ENCODE measurements around the gene BTBD10. TPM values are rescaled to one million over a fixed set of nuclear protein-coding genes. Genes with fewer than 3 reads are reported as not detected.

BTBD10 gene
- total and polyA plus RNA-seq, 12 donors: 9.3 to 39.8 (median 21.9) TPM

GRCh38 chr11:13468750-13469149 is 5.7 kb upstream of the BTBD10 start:
- H3K36me3 ChIP-seq (replicated peaks in 1 of 2): no peaks in the 10 kb centered on the region
- WGBS, 4 donors: 63 to 68% (median 65%) methylated on average over 5 of the region's 5 CpGs
- no peak overlapping the region for H3K27ac ChIP-seq
- DNase-seq: no peak
- H3K4me3 ChIP-seq: no peak overlapping the region
- no peaks in the 10 kb centered on the region for H3K27me3 ChIP-seq
- H3K9me3 ChIP-seq (replicated peaks in 1 of 3): no peaks in the 10 kb centered on the region
- intact Hi-C loops (cut with DNase I): loop anchor here in 1 of 2 donors (10.0 kb wide), 1 partner anchor 114 kb away; no protein-coding TSS in a partner anchor
- TF ChIP-seq, protein P1, sequence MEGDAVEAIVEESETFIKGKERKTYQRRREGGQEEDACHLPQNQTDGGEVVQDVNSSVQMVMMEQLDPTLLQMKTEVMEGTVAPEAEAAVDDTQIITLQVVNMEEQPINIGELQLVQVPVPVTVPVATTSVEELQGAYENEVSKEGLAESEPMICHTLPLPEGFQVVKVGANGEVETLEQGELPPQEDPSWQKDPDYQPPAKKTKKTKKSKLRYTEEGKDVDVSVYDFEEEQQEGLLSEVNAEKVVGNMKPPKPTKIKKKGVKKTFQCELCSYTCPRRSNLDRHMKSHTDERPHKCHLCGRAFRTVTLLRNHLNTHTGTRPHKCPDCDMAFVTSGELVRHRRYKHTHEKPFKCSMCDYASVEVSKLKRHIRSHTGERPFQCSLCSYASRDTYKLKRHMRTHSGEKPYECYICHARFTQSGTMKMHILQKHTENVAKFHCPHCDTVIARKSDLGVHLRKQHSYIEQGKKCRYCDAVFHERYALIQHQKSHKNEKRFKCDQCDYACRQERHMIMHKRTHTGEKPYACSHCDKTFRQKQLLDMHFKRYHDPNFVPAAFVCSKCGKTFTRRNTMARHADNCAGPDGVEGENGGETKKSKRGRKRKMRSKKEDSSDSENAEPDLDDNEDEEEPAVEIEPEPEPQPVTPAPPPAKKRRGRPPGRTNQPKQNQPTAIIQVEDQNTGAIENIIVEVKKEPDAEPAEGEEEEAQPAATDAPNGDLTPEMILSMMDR (IDR thresholded peaks at IDR 0.05): no peak
- no peak for TF ChIP-seq POLR2A (IDR thresholded peaks at IDR 0.05)
- H3K4me1 ChIP-seq (replicated peaks in 1 of 2): peaks cover 2 to 5% of the 10 kb centered on the region in 2 donors

GRCh38 chr11:13465909-13466371 is 2.9 kb upstream of the BTBD10 start:
- Histone ChIP-seq H3K27me3 (no peaks in the 10 kb centered on the region), H3K4me1 (replicated peaks in 1 of 2) (peaks cover 8 to 21% of the 10 kb centered on the region in 2 donors), H3K9me3 (replicated peaks in 1 of 3) (no peaks in the 10 kb centered on the region), H3K27ac (no peak overlapping the region), H3K36me3 (replicated peaks in 1 of 2) (no peaks in the 10 kb centered on the region), H3K4me3 (no peak overlapping the region)
- peak in 2 of 7 donors; percentile 12 to 23 for DNase-seq
- intact Hi-C loops (cut with DNase I): loop anchor here in 1 of 2 donors (10.0 kb wide), 1 partner anchor 111 kb away; no protein-coding TSS in a partner anchor
- TF ChIP-seq POLR2A (IDR thresholded peaks at IDR 0.05): no peak
- TF ChIP-seq, protein P1 (IDR thresholded peaks at IDR 0.05): peak; percentile 27 to 62 (median 48)
- 3 to 6% (median 5%) methylated on average over 6 of the region's 6 CpGs for WGBS, 4 donors

DNA sequence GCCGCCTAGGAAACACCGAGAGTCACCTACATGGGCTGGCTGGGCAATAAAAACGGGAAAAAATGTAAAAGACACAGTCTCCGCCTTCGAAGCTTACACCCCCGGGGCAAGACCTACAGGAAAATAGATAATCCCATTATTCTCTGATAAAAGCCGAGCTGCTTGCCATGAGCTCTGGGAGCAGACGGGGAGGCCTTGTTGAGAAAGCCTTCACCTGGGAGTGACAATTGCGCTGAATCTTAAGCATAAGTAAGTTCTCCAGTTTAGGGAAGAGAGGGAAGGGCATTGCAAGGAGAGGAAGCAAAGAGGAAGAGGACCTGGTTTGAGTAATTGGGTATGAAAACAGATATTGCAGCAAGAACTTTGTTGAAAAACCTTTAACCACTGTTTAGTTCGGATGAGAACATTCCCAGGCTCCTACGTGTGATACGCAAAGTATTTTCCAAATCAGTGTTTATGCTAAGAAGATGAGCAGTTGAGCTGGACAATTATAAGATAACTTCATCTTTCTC is 813 bp upstream of the BTBD10 start:
- WGBS, 4 donors: 28 to 31% (median 28%) methylated on average over 12 of the region's 12 CpGs
- no peak for DNase-seq
- H3K4me1 ChIP-seq (replicated peaks in 1 of 2): peaks cover 8 to 21% of the 10 kb centered on the region in 2 donors
- no peaks in the 10 kb centered on the region for H3K9me3 ChIP-seq (replicated peaks in 1 of 3)
- intact Hi-C loops (cut with DNase I): loop anchor here in 1 of 2 donors (10.0 kb wide), 1 partner anchor 109 kb away; no protein-coding TSS in a partner anchor
- H3K4me3 ChIP-seq: peak overlapping the region; percentile 2 to 86 (median 73)
- peak overlapping the region; percentile 39 to 95 (median 78) for H3K27ac ChIP-seq
- TF ChIP-seq, protein P1 (IDR thresholded peaks at IDR 0.05): no peak
- TF ChIP-seq POLR2A (IDR thresholded peaks at IDR 0.05): no peak
- no peaks in the 10 kb centered on the region for H3K36me3 ChIP-seq (replicated peaks in 1 of 2)
- no peaks in the 10 kb centered on the region for H3K27me3 ChIP-seq

DNA sequence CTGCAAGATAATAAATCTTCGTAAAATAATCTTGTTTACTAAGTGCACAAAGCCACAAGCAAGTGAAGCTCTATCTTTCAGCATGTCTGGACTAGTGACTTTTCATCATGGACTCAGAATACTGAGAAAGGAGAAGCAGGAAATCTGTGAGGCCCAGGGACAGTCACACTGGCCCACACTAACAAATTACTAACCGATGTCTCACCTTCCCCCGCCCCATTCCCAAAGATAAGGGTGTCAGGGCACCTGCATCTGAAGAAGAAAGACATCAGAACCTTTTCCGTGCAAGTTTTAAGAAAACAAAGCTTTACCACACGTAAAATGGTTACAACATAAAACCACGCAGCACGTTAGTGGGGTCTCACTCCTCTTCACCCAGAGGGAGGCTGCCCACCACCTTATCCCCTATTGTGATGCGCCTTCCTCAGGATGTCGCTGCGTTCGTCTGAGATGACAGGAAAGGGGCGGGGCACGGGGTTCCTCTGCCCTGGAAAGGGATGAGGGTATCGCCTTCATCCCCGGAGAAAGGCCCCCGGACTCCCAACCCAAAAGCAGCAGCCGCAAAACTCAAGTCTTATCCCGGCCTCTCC is 616 bp downstream of the BTBD10 start:
- H3K9me3 ChIP-seq (replicated peaks in 1 of 3): no peaks in the 10 kb centered on the region
- no peak for TF ChIP-seq POLR2A (IDR thresholded peaks at IDR 0.05)
- TF ChIP-seq, protein P1 (IDR thresholded peaks at IDR 0.05): no peak
- intact Hi-C loops (cut with DNase I): loop anchor here in 1 of 2 donors (10.0 kb wide), 1 partner anchor 108 kb away; no protein-coding TSS in a partner anchor
- peaks cover 8 to 21% of the 10 kb centered on the region in 2 donors for H3K4me1 ChIP-seq (replicated peaks in 1 of 2)
- H3K27ac ChIP-seq: peak overlapping the region; percentile 68 to 95 (median 78)
- DNase-seq: peak; percentile 55 to 86 (median 75)
- H3K27me3 ChIP-seq: no peaks in the 10 kb centered on the region
- H3K36me3 ChIP-seq (replicated peaks in 1 of 2): no peaks in the 10 kb centered on the region
- WGBS, 4 donors: 1 to 2% (median 2%) methylated on average over 11 to 18 of the region's 18 CpGs
- peak overlapping the region; percentile 2 to 86 (median 73) for H3K4me3 ChIP-seq

Data from adrenal gland (tissue), 12 donors.